Right lobe of liver (tissue), 6 donors: Measurements from ENCODE around the gene MED8. TPM values are rescaled to one million over a fixed set of nuclear protein-coding genes. Genes with fewer than 3 reads are reported as not detected.
"Not testable (repeated sequence)": the region's sequence is repeated elsewhere in the genome, so short reads cannot be mapped to it uniquely, and the experiment has no call there.

Source experiments
- ATAC-seq, 4 donors: fragments of 200-7000 bp; cut with Tn5 transposase; one replicate each; pipeline ENCODE4 v1.9.1; 2020; ENCODE audit warnings: mild to moderate bottlenecking in 4 of 4, moderate library complexity in 4 of 4
- DNase-seq, 3 donors: peaks; one replicate each; pipeline ENCODE4 v3.0.0-alpha.2; 2020
- H3K27ac ChIP-seq, 3 donors: fragments of 200-600 bp; one replicate each; pipeline ENCODE4 v1.8.0; 2022
- H3K27me3 ChIP-seq, 2 donors: fragments of 200-600 bp; one replicate each; pipeline ENCODE4 v1.8.0; 2022
- H3K36me3 ChIP-seq, 4 donors: fragments of 200-600 bp; sonication (generic) in 1 of 4; one replicate each; pipeline versions ENCODE4 v1.5.1 to v1.8.0; 2017 to 2022; ENCODE audit warnings: control low read depth in 1 of 4
- H3K4me1 ChIP-seq, 4 donors: fragments of 200-600 bp; sonication (generic) in 1 of 4; one replicate each; pipeline versions ENCODE4 v1.5.1 to v1.8.0; 2017 to 2022; ENCODE audit warnings: control low read depth in 1 of 4
- H3K4me3 ChIP-seq, 3 donors: fragments of 200-600 bp; one replicate each; pipeline ENCODE4 v1.8.0; 2022
- H3K9me3 ChIP-seq, 4 donors: fragments of 200-600 bp; sonication (generic) in 1 of 4; one replicate each; pipeline versions ENCODE4 v1.5.1 to v1.8.0; 2017 to 2022; ENCODE audit warnings: control low read depth in 1 of 4
- POLR2A ChIP-seq: fragments of 450-650 bp; IDR thresholded peaks from one replicate; pipeline ENCODE4 v1.6.1; 2017; ENCODE audit warnings: antibody characterized with exemption, mild to moderate bottlenecking
- WGBS: methylation state at CpG from one replicate; pipeline ENCODE4 v1.1.6; 2018; ENCODE audit warnings: low coverage, low lambda C conversion rate; ENCODE audit not compliant: insufficient coverage; ENCODE audit errors: missing lambda C conversion rate; 5-methylcytosine and 5-hydroxymethylcytosine counted together
- intact Hi-C, 2 donors: fragments of 100-400 bp; cut with DNase I; formaldehyde crosslinking; loops; one replicate each; pipeline versions ENCODE4 v1.11.2 to v1.14.1; 2022
- total RNA-seq, 6 experiments: library from RNA; depleted of rRNA in 2 of 6; stranded (reverse); fragments of >200 nt in 2 of 6; fragmentation: NEBNext Ultra II Directional in 3 of 6; extraction: Animal tissue kit (Norgen Biotek cat#: 25700) in 3 of 6; gene quantifications; one replicate each; pipeline versions ENCODE4 v1.1.0 to v1.2.4, GENCODE V29; 2016 to 2023
- TF ChIP-seq, protein P1 (sequence below), 4 donors: fragments of 200-600 bp in 3 of 4; fragments of 450-650 bp in 1 of 4; IDR thresholded peaks; one replicate each; pipeline versions ENCODE4 v1.5.1 to v1.8.0; 2016 to 2022; ENCODE audit warnings: antibody characterized with exemption in 4 of 4, mild to moderate bottlenecking in 2 of 4
- donor health status: DM: no; HTN: yes; CAD: no.
- donor health status: DM: no; HTN: no; CAD: no.
- donor health status: DM: no; HTN: no; CAD: no.
- donor health status: DM: no; HTN: yes; CAD: no.
- donor health status: DM: no; HTN: yes; CAD: no.

The MED8 gene
- total RNA-seq, 6 experiments from 2014 or later = 20.7 to 26.6 (median 24.1) TPM

GRCh38 chr1:43372172-43372571 lies 17.4 kb downstream of the MED8 start:
- Histone ChIP-seq H3K27me3 (no peaks in the 10 kb centered on the region), H3K36me3 (no peaks in the 10 kb centered on the region), H3K4me1 (peaks cover 0 to 25% (median 4%) of the 10 kb centered on the region in 4 donors), H3K27ac (no peak overlapping the region), H3K9me3 (no peaks in the 10 kb centered on the region), H3K4me3 (no peak overlapping the region)
- intact Hi-C loops = no loop called here
- ATAC-seq (no peak), DNase-seq (no peak)
- WGBS = 100% methylated on average over 5 of the region's 5 CpGs
- no peak for TF ChIP-seq POLR2A
- TF ChIP-seq, protein P1, sequence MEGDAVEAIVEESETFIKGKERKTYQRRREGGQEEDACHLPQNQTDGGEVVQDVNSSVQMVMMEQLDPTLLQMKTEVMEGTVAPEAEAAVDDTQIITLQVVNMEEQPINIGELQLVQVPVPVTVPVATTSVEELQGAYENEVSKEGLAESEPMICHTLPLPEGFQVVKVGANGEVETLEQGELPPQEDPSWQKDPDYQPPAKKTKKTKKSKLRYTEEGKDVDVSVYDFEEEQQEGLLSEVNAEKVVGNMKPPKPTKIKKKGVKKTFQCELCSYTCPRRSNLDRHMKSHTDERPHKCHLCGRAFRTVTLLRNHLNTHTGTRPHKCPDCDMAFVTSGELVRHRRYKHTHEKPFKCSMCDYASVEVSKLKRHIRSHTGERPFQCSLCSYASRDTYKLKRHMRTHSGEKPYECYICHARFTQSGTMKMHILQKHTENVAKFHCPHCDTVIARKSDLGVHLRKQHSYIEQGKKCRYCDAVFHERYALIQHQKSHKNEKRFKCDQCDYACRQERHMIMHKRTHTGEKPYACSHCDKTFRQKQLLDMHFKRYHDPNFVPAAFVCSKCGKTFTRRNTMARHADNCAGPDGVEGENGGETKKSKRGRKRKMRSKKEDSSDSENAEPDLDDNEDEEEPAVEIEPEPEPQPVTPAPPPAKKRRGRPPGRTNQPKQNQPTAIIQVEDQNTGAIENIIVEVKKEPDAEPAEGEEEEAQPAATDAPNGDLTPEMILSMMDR (IDR thresholded peaks at IDR 0.05) = no peak

DNA sequence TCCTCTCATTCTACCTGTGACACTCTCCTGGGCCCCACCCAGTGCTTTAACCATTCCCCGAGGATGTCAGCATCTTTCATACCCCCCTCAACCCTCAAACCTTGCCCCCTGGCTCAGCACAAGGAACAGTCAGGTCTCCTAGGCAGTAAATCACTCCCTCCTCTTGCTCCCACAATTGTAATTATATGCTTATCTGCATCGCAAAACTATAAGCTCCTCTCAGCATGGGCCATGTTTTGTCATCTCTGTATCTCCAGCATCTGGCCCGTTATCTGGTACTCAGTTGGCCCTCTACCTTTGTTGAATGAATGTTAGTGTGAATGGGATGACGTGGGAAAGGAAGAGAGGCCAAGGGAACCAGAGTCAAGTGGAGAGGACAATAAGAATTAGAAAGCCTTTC lies 19.0 kb downstream of the MED8 start:
- no peaks in the 10 kb centered on the region for H3K9me3 ChIP-seq
- H3K36me3 ChIP-seq = no peaks in the 10 kb centered on the region
- ATAC-seq (no peak), DNase-seq (no peak)
- H3K27me3 ChIP-seq = no peaks in the 10 kb centered on the region
- TF ChIP-seq, protein P1 (IDR thresholded peaks at IDR 0.05) = no peak
- no peak for TF ChIP-seq POLR2A
- H3K4me3 ChIP-seq = no peak overlapping the region
- WGBS = 89% methylated on average over 4 of the region's 4 CpGs
- H3K27ac ChIP-seq = no peak overlapping the region
- H3K4me1 ChIP-seq = peaks cover 0 to 31% (median 7%) of the 10 kb centered on the region in 4 donors
- intact Hi-C loops = no loop called here

- H3K4me1 ChIP-seq = peaks cover 0 to 31% (median 7%) of the 10 kb centered on the region in 4 donors
- H3K27me3 ChIP-seq, intact Hi-C loops, H3K9me3 ChIP-seq, H3K27ac ChIP-seq, DNase-seq, ATAC-seq, H3K36me3 ChIP-seq, H3K4me3 ChIP-seq: not testable (repeated sequence)
- 95% methylated on average over 4 of the region's 6 CpGs for WGBS
Observed at GRCh38 chr1:43369779-43370178, 19.8 kb downstream of the MED8 start.

GRCh38 chr1:43368646-43369020 lies 21.0 kb downstream of the MED8 start:
- Histone ChIP-seq H3K9me3 (no peaks in the 10 kb centered on the region), H3K4me1 (peaks cover 0 to 27% (median 7%) of the 10 kb centered on the region in 4 donors), H3K27ac (peak overlapping the region; percentile 61 to 80 (median 66)), H3K27me3 (no peaks in the 10 kb centered on the region), H3K36me3 (peaks cover 0 to 17% (median 6%) of the 10 kb centered on the region in 4 donors), H3K4me3 (peak overlapping the region; percentile 63 to 87 (median 71))
- 24% methylated on average over 6 of the region's 6 CpGs for WGBS
- intact Hi-C loops = no loop called here
- ATAC-seq (no peak), DNase-seq (no peak)
- TF ChIP-seq, protein P1 (IDR thresholded peaks at IDR 0.05) = no peak
- no peak for TF ChIP-seq POLR2A

GRCh38 chr1:43367904-43368645 lies 21.5 kb downstream of the MED8 start, which contains the start of gene ELOVL1:
Gene ELOVL1 (minus strand): TSS chr1:43368011. CDS start chr1:43365609, 2,402 bp downstream.
- intact Hi-C loops = no loop called here
- peaks cover 0 to 23% (median 8%) of the 10 kb centered on the region in 4 donors for H3K36me3 ChIP-seq
- no peaks in the 10 kb centered on the region for H3K9me3 ChIP-seq
- ATAC-seq = peak; percentile 90 to 97 (median 94)
- DNase-seq = peak; percentile 95 to 96 (median 96)
- peak within 1 kb of the TSS; percentile 70 to 87 (median 71) for H3K4me3 ChIP-seq
- H3K27ac ChIP-seq = peak within 1 kb of the TSS; percentile 67 to 90 (median 80)
- no peaks in the 10 kb centered on the region for H3K27me3 ChIP-seq
- TF ChIP-seq, protein P1 (IDR thresholded peaks at IDR 0.05) = peak in 1 of 4 donors; percentile 15
- peak; percentile 89 for TF ChIP-seq POLR2A
- 0% methylated on average over 18 of the region's 58 CpGs for whole genome bisulfite sequencing
- peaks cover 0 to 22% (median 7%) of the 10 kb centered on the region in 4 donors for H3K4me1 ChIP-seq
